Thymus (tissue), 11 donors: ENCODE results near the gene EIF4EBP3. TPM values are rescaled to one million over a fixed set of nuclear protein-coding genes. Genes with fewer than 3 reads are reported as not detected.

Source experiments
- DNase-seq, 9 donors: peaks; one replicate each; pipeline ENCODE4 v3.0.0-alpha.2; 2013; ENCODE audit warnings: low spot score in 9 of 9, low read depth in 6 of 9, missing footprints in 1 of 9
- H3K27ac ChIP-seq, 2 donors: one replicate each; pipeline ENCODE4 v1.5.1; 2013; ENCODE audit warnings: control low read depth in 1 of 2, low read depth in 1 of 2, low read length in 1 of 2, mild to moderate bottlenecking in 1 of 2, moderate library complexity in 1 of 2
- H3K27me3 ChIP-seq, 2 donors: one replicate each; pipeline ENCODE4 v1.5.1; 2013; ENCODE audit warnings: low read length in 1 of 2; ENCODE audit not compliant: control insufficient read depth in 2 of 2, insufficient read depth in 1 of 2
- H3K36me3 ChIP-seq, 2 donors: one replicate each; pipeline ENCODE4 v1.5.1; 2013; ENCODE audit warnings: low read length in 1 of 2, mild to moderate bottlenecking in 1 of 2, moderate library complexity in 1 of 2; ENCODE audit not compliant: control insufficient read depth in 2 of 2, insufficient read depth in 2 of 2
- H3K4me1 ChIP-seq, 2 donors: one replicate each; pipeline ENCODE4 v1.5.1; 2013; ENCODE audit warnings: low read length in 2 of 2; ENCODE audit not compliant: control insufficient read depth in 2 of 2, insufficient read depth in 2 of 2
- H3K4me3 ChIP-seq, 2 donors: one replicate each; pipeline ENCODE4 v1.5.1; 2013; ENCODE audit warnings: low read length in 2 of 2, control low read depth in 1 of 2, mild to moderate bottlenecking in 1 of 2
- H3K9me3 ChIP-seq, 2 donors: one replicate each; pipeline ENCODE4 v1.5.1; 2013; ENCODE audit warnings: low read length in 1 of 2, mild to moderate bottlenecking in 1 of 2; ENCODE audit not compliant: control insufficient read depth in 2 of 2, insufficient read depth in 1 of 2
- WGBS: extraction: QIAGEN DNeasy Blood & Tissue Kit; methylation state at CpG from one replicate; pipeline ENCODE4 v1.1.7; 2013; 5-methylcytosine and 5-hydroxymethylcytosine counted together
- polyA plus RNA-seq: library from polyadenylated mRNA; stranded (reverse); fragments of 200-250 nt; gene quantifications from one replicate; pipeline ENCODE4 v1.2.3, GENCODE V29; 2013
- total RNA-seq: library from RNA; stranded (reverse); fragments of 120-200 nt; gene quantifications from one replicate; pipeline ENCODE4 v1.2.4, GENCODE V29; 2013
- donor health status: healthy.

EIF4EBP3 gene
- total and polyA plus RNA-seq, 2 donors = 4.5 to 48.7 TPM

DNA sequence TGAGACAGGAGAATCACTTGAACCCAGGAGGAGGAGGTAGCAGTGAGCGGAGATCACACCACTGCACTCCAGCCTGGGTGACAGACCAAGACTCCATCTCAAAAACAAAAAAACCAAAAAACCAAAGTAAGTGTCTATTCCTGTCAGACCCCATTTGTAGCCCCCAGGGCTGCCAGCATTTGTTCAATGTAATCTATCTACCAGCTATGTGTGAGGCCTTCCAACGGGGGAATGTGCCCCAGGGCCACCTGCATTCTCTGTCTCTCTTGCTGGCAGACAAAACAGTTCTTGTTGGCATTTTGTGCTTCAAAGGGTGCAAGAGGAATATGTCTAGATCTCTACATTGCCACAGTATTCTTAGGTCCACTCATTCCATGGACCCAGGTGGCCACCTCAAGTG is 51.4 kb downstream of the EIF4EBP3 start:
- Histone ChIP-seq H3K4me1 (no peaks in the 10 kb centered on the region), H3K27ac (no peak overlapping the region), H3K9me3 (no peaks in the 10 kb centered on the region), H3K27me3 (peaks cover 0 to 5% of the 10 kb centered on the region in 2 donors), H3K4me3 (no peak overlapping the region), H3K36me3 (no peaks in the 10 kb centered on the region)
- DNase-seq = no peak
- WGBS = 97% methylated on average over 2 of the region's 2 CpGs

Other genes starting within 250 kb of the EIF4EBP3 start
- gene PFDN1, start 244.6 kb upstream of the EIF4EBP3 start, total RNA-seq = 48.4 TPM
- gene PFDN1, start 244.6 kb upstream of the EIF4EBP3 start, polyA plus RNA-seq = 80.7 TPM
- gene HBEGF, start 201.1 kb upstream of the EIF4EBP3 start, total RNA-seq = 1.7 TPM
- 4.2 TPM for gene HBEGF, start 201.1 kb upstream of the EIF4EBP3 start, polyA plus RNA-seq
- not detected for gene SLC4A9, start 187.5 kb upstream of the EIF4EBP3 start, total RNA-seq
- gene SLC4A9, start 187.5 kb upstream of the EIF4EBP3 start, polyA plus RNA-seq = 0.07 TPM
- gene ANKHD1, start 145.8 kb upstream of the EIF4EBP3 start, total RNA-seq = 37.4 TPM
- gene ANKHD1, start 145.8 kb upstream of the EIF4EBP3 start, polyA plus RNA-seq = 60.1 TPM
- gene SRA1, start 9.8 kb downstream of the EIF4EBP3 start, total RNA-seq = 29.7 TPM
- gene SRA1, start 9.8 kb downstream of the EIF4EBP3 start, polyA plus RNA-seq = 46.3 TPM
- 9.3 TPM for gene APBB3, start 16.9 kb downstream of the EIF4EBP3 start, total RNA-seq
- gene APBB3, start 16.9 kb downstream of the EIF4EBP3 start, polyA plus RNA-seq = 51.2 TPM
- gene SLC35A4, start 17.2 kb downstream of the EIF4EBP3 start, total RNA-seq = 10.1 TPM
- gene SLC35A4, start 17.2 kb downstream of the EIF4EBP3 start, polyA plus RNA-seq = 28.0 TPM
- 23.7 TPM for gene CD14, start 85.5 kb downstream of the EIF4EBP3 start, total RNA-seq
- 48.6 TPM for gene CD14, start 85.5 kb downstream of the EIF4EBP3 start, polyA plus RNA-seq
- 10.5 TPM for gene TMCO6, start 91.8 kb downstream of the EIF4EBP3 start, total RNA-seq
- 18.4 TPM for gene TMCO6, start 91.8 kb downstream of the EIF4EBP3 start, polyA plus RNA-seq
- gene NDUFA2, start 100.0 kb downstream of the EIF4EBP3 start, total RNA-seq = 89.7 TPM
- gene NDUFA2, start 100.0 kb downstream of the EIF4EBP3 start, polyA plus RNA-seq = 193 TPM
- gene IK, start 100.2 kb downstream of the EIF4EBP3 start, total RNA-seq = 139 TPM
- gene IK, start 100.2 kb downstream of the EIF4EBP3 start, polyA plus RNA-seq = 94.2 TPM
- 9.7 TPM for gene WDR55, start 117.2 kb downstream of the EIF4EBP3 start, total RNA-seq
- gene WDR55, start 117.2 kb downstream of the EIF4EBP3 start, polyA plus RNA-seq = 24.0 TPM
- gene DND1, start 125.9 kb downstream of the EIF4EBP3 start, total RNA-seq = 0.52 TPM
- gene DND1, start 125.9 kb downstream of the EIF4EBP3 start, polyA plus RNA-seq = 5.0 TPM
- gene HARS1, start 143.7 kb downstream of the EIF4EBP3 start, total RNA-seq = 45.4 TPM
- 58.8 TPM for gene HARS1, start 143.7 kb downstream of the EIF4EBP3 start, polyA plus RNA-seq
- gene HARS2, start 143.8 kb downstream of the EIF4EBP3 start, total RNA-seq = 23.4 TPM
- gene HARS2, start 143.8 kb downstream of the EIF4EBP3 start, polyA plus RNA-seq = 32.6 TPM
- gene ZMAT2, start 152.8 kb downstream of the EIF4EBP3 start, total RNA-seq = 104 TPM
- gene ZMAT2, start 152.8 kb downstream of the EIF4EBP3 start, polyA plus RNA-seq = 75.1 TPM
- not detected for gene PCDHA1, start 238.5 kb downstream of the EIF4EBP3 start, total RNA-seq
- not detected for gene PCDHA1, start 238.5 kb downstream of the EIF4EBP3 start, polyA plus RNA-seq
- not detected for gene PCDHA2, start 247.2 kb downstream of the EIF4EBP3 start, total RNA-seq
- 0.02 TPM for gene PCDHA2, start 247.2 kb downstream of the EIF4EBP3 start, polyA plus RNA-seq